GM19099 (cell line): ENCODE data around the gene PTH2.

Experiments used
- POLR2A ChIP-seq: IDR thresholded peaks from 3 replicates; pipeline ENCODE4 v1.6.1; 2011; ENCODE audit warnings: low read depth; ENCODE audit not compliant: insufficient read length; ENCODE audit errors: extremely low read depth

Gene PTH2

GRCh38 chr19:49413348-49413747, 9.9 kb downstream of the PTH2 start:
- TF ChIP-seq POLR2A, result no peak

- TF ChIP-seq POLR2A, result no peak
Observed at GRCh38 chr19:49411681-49412326, 11.4 kb downstream of the PTH2 start.

- TF ChIP-seq POLR2A, result no peak
Observed at GRCh38 chr19:49409441-49410029, 13.7 kb downstream of the PTH2 start.

- no peak for TF ChIP-seq POLR2A
Observed at GRCh38 chr19:49408816-49409440, 14.3 kb downstream of the PTH2 start.

- no peak for TF ChIP-seq POLR2A
Observed at GRCh38 chr19:49407482-49408015, 15.7 kb downstream of the PTH2 start.

GRCh38 chr19:49407079-49407478, 16.2 kb downstream of the PTH2 start:
- TF ChIP-seq POLR2A, result no peak

GRCh38 chr19:49403404-49404187, 19.6 kb downstream of the PTH2 start:
- no peak for TF ChIP-seq POLR2A

GRCh38 chr19:49400029-49400428, 23.2 kb downstream of the PTH2 start:
- no peak for TF ChIP-seq POLR2A

- TF ChIP-seq POLR2A, result no peak
Observed at GRCh38 chr19:49398931-49399330, 24.3 kb downstream of the PTH2 start.

GRCh38 chr19:49398001-49398615, 25.1 kb downstream of the PTH2 start:
- no peak for TF ChIP-seq POLR2A

GRCh38 chr19:49396738-49397505, 26.3 kb downstream of the PTH2 start:
- TF ChIP-seq POLR2A, result no peak

GRCh38 chr19:49395581-49396407, 27.4 kb downstream of the PTH2 start:
- TF ChIP-seq POLR2A, result no peak

- TF ChIP-seq POLR2A, result no peak
Observed at GRCh38 chr19:49393881-49394280, 29.4 kb downstream of the PTH2 start.
